Activated CD8-positive, alpha-beta memory T cell treated with anti-CD3 and anti-CD28 coated beads for 4 hours (primary cell): ENCODE data around the gene TOPAZ1.
"Not testable (repeated sequence)": the region's sequence is repeated elsewhere in the genome, so short reads cannot be mapped to it uniquely, and the experiment has no call there.

ENCODE experiments used
- DNase-seq, 2 donors: peaks; one replicate each; pipeline ENCODE4 v3.0.0-alpha.2; 2020; ENCODE audit warnings: low read depth in 2 of 2

TOPAZ1 gene

GRCh38 chr3:44330444-44330843 is 88.8 kb downstream of the TOPAZ1 start:
- DNase-seq: no peak

- no peak for DNase-seq
Observed at GRCh38 chr3:44334326-44334725, 92.6 kb downstream of the TOPAZ1 start.

- DNase-seq: no peak
Observed at GRCh38 chr3:44337248-44337785, 95.6 kb downstream of the TOPAZ1 start.

GRCh38 chr3:44338010-44338827 is 96.5 kb downstream of the TOPAZ1 start, which contains the start of gene TCAIM:
TCAIM (plus strand) TSS chr3:44338766; CDS start chr3:44354783, 16,017 bp downstream.
- DNase-seq: peak; percentile 95 to 98

- no peak for DNase-seq
Observed at GRCh38 chr3:44338828-44339127, 97.1 kb downstream of the TOPAZ1 start.

- DNase-seq: no peak
Observed at GRCh38 chr3:44339181-44340057, 97.7 kb downstream of the TOPAZ1 start.

GRCh38 chr3:44340058-44340395 is 98.3 kb downstream of the TOPAZ1 start:
- no peak for DNase-seq

GRCh38 chr3:44342176-44342790 is 100.6 kb downstream of the TOPAZ1 start:
- no peak for DNase-seq

GRCh38 chr3:44343421-44343820 is 101.7 kb downstream of the TOPAZ1 start:
- DNase-seq: no peak

- not testable (repeated sequence) for DNase-seq
Observed at GRCh38 chr3:44346590-44346989, 104.9 kb downstream of the TOPAZ1 start.

- DNase-seq: no peak
Observed at GRCh38 chr3:44348993-44349392, 107.3 kb downstream of the TOPAZ1 start.

GRCh38 chr3:44353355-44353924 is 111.8 kb downstream of the TOPAZ1 start:
- no peak for DNase-seq

GRCh38 chr3:44355362-44356033 is 113.8 kb downstream of the TOPAZ1 start:
- no peak for DNase-seq

GRCh38 chr3:44359146-44359751 is 117.6 kb downstream of the TOPAZ1 start:
- DNase-seq: no peak

GRCh38 chr3:44363591-44363990 is 121.9 kb downstream of the TOPAZ1 start:
- no peak for DNase-seq

GRCh38 chr3:44365952-44366351 is 124.3 kb downstream of the TOPAZ1 start:
- no peak for DNase-seq

- DNase-seq: no peak
Observed at GRCh38 chr3:44375450-44375849, 133.8 kb downstream of the TOPAZ1 start.
